Esophagus squamous epithelium (tissue), 5 donors: Measurements from ENCODE around the gene PML. TPM values are rescaled to one million over a fixed set of nuclear protein-coding genes. Genes with fewer than 3 reads are reported as not detected.

Experiments
- DNase-seq: peaks from one replicate; lab custom pipeline; 2025; lab: John Stamatoyannopoulos, UW
- H3K27ac ChIP-seq, 4 donors: fragments of 200-600 bp; sonication (generic); one replicate each; pipeline ENCODE4 v1.5.1; 2016 to 2019; ENCODE audit warnings: mild to moderate bottlenecking in 1 of 4
- H3K27me3 ChIP-seq, 4 donors: fragments of 200-600 bp; sonication (generic); 1 replicate in 3 of 4; 2 replicates in 1 of 4; pipeline versions ENCODE4 v1.5.1 to v1.6.0; 2017 to 2021; ENCODE audit warnings: antibody characterized with exemption in 1 of 4
- H3K36me3 ChIP-seq, 3 donors: fragments of 200-600 bp; sonication (generic); one replicate each; pipeline ENCODE4 v1.5.1; 2016 to 2019
- H3K4me1 ChIP-seq, 3 donors: fragments of 200-600 bp; sonication (generic); one replicate each; pipeline ENCODE4 v1.5.1; 2017 to 2019
- H3K4me3 ChIP-seq, 4 donors: fragments of 200-600 bp; sonication (generic); 1 replicate in 3 of 4; 2 replicates in 1 of 4; pipeline ENCODE4 v1.5.1; 2016 to 2019; ENCODE audit warnings: mild to moderate bottlenecking in 2 of 4, moderate library complexity in 1 of 4
- H3K9me3 ChIP-seq, 3 donors: fragments of 200-600 bp; sonication (generic); one replicate each; pipeline ENCODE4 v1.5.1; 2016 to 2019
- CTCF ChIP-seq, 6 experiments: fragments of 450-650 bp in 4 of 6; fragments of 200-600 bp in 2 of 6; sonication (generic) in 2 of 6; IDR thresholded peaks; one replicate each; pipeline ENCODE4 v1.5.1; 2016 to 2019; ENCODE audit warnings: antibody characterized with exemption in 6 of 6, mild to moderate bottlenecking in 4 of 6, moderate library complexity in 4 of 6
- POLR2A ChIP-seq, 4 donors: fragments of 450-650 bp; IDR thresholded peaks; one replicate each; pipeline ENCODE4 v1.6.1; 2017; ENCODE audit warnings: antibody characterized with exemption in 4 of 4, mild to moderate bottlenecking in 4 of 4, moderate library complexity in 3 of 4
- WGBS, 2 donors: methylation state at CpG; one replicate each; pipeline ENCODE4 v1.1.5; 2018; 5-methylcytosine and 5-hydroxymethylcytosine counted together
- intact Hi-C: fragments of 100-400 bp; cut with DNase I; formaldehyde crosslinking; loops from one replicate; pipeline ENCODE4 v1.15.0; 2022
- total RNA-seq, 4 donors: library from RNA; depleted of rRNA; stranded (reverse); fragments of >200 nt; gene quantifications; one replicate each; pipeline ENCODE4 v1.1.0, GENCODE V29; 2016
- donor health status: DM: yes; HTN: yes; CAD: no.

The PML gene
- total RNA-seq, 4 donors from 2014 or later, result 34.0 to 52.3 (median 44.5) TPM

DNA sequence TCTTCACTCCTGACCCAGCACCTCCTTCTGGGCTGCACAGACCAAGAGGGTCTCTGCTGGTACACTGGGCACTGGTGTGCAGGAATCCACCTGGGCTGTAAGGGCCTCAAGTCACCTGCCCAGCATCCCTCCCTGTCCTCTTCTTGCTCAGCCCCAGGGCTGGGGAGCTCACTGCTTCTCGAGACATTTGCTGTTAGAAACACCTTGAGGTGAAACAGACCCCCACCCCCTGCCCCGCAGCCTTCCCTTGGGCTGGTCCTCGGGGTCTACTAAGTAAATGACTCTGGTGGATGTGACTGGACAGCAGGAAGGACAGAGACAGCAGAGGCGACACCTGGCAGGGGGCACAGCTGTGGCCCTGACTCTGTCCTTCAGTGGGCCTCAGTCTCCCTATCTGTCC, 39.2 kb upstream of the PML start:
- no peaks in the 10 kb centered on the region for H3K9me3 ChIP-seq
- no peaks in the 10 kb centered on the region for H3K27me3 ChIP-seq
- TF ChIP-seq CTCF (IDR thresholded peaks at IDR 0.05) (no peak), POLR2A (IDR thresholded peaks at IDR 0.05) (no peak)
- H3K4me1 ChIP-seq, result peaks cover 10 to 52% (median 24%) of the 10 kb centered on the region in 3 donors
- H3K36me3 ChIP-seq, result no peaks in the 10 kb centered on the region
- WGBS, 2 donors, result 75 to 100% methylated on average over 3 to 4 of the region's 4 CpGs
- no peak overlapping the region for H3K4me3 ChIP-seq
- intact Hi-C loops, result no loop called here
- no peak overlapping the region for H3K27ac ChIP-seq
- no peak for DNase-seq

- H3K27ac ChIP-seq, result peak overlapping the region in 2 of 4 donors; percentile 63 to 66
- 59 to 70% methylated on average over 6 to 8 of the region's 12 CpGs for WGBS, 2 donors
- no peak for TF ChIP-seq POLR2A (IDR thresholded peaks at IDR 0.05)
- no peak for TF ChIP-seq CTCF (IDR thresholded peaks at IDR 0.05)
- peaks cover 10 to 44% (median 20%) of the 10 kb centered on the region in 3 donors for H3K4me1 ChIP-seq
- H3K27me3 ChIP-seq, result no peaks in the 10 kb centered on the region
- no peak for DNase-seq
- no peak overlapping the region for H3K4me3 ChIP-seq
- H3K9me3 ChIP-seq, result no peaks in the 10 kb centered on the region
- H3K36me3 ChIP-seq, result no peaks in the 10 kb centered on the region
- intact Hi-C loops, result no loop called here
Measured at GRCh38 chr15:73955861-73956742, 38.4 kb upstream of the PML start.

GRCh38 chr15:73956743-73957135, 37.8 kb upstream of the PML start:
- 37% methylated on average over 2 of the region's 9 CpGs; no CpG with 5 or more reads in 1 of the 2 donors for WGBS, 2 donors

GRCh38 chr15:73957276-73957675, 37.2 kb upstream of the PML start:
- intact Hi-C loops, result no loop called here
- Histone ChIP-seq H3K9me3 (no peaks in the 10 kb centered on the region), H3K27me3 (no peaks in the 10 kb centered on the region), H3K36me3 (no peaks in the 10 kb centered on the region), H3K4me1 (peaks cover 0 to 32% (median 10%) of the 10 kb centered on the region in 3 donors), H3K27ac (peak overlapping the region in 1 of 4 donors; percentile 3), H3K4me3 (no peak overlapping the region)
- DNase-seq, result no peak
- 73 to 75% methylated on average over 8 of the region's 8 CpGs for WGBS, 2 donors
- no peak for TF ChIP-seq POLR2A (IDR thresholded peaks at IDR 0.05)
- no peak for TF ChIP-seq CTCF (IDR thresholded peaks at IDR 0.05)

More at GRCh38 chr15:73956743-73957135, 37.8 kb upstream of the PML start:
- peak overlapping the region in 2 of 4 donors; percentile 63 to 66 for H3K27ac ChIP-seq
- H3K36me3 ChIP-seq, result no peaks in the 10 kb centered on the region
- H3K9me3 ChIP-seq, result no peaks in the 10 kb centered on the region
- no peak for TF ChIP-seq CTCF (IDR thresholded peaks at IDR 0.05)
- peaks cover 4 to 37% (median 15%) of the 10 kb centered on the region in 3 donors for H3K4me1 ChIP-seq
- intact Hi-C loops, result no loop called here
- DNase-seq, result no peak
- H3K4me3 ChIP-seq, result no peak overlapping the region
- H3K27me3 ChIP-seq, result no peaks in the 10 kb centered on the region

- peaks cover 0 to 27% (median 5%) of the 10 kb centered on the region in 3 donors for H3K4me1 ChIP-seq
- WGBS, 2 donors, result 83 to 88% methylated on average over 2 of the region's 2 CpGs
- TF ChIP-seq POLR2A (IDR thresholded peaks at IDR 0.05) (no peak), CTCF (IDR thresholded peaks at IDR 0.05) (no peak)
- no peak for DNase-seq
- intact Hi-C loops, result no loop called here
- no peaks in the 10 kb centered on the region for H3K27me3 ChIP-seq
- H3K9me3 ChIP-seq, result no peaks in the 10 kb centered on the region
- no peak overlapping the region for H3K4me3 ChIP-seq
- peak overlapping the region in 1 of 4 donors; percentile 3 for H3K27ac ChIP-seq
- H3K36me3 ChIP-seq, result no peaks in the 10 kb centered on the region
Measured at GRCh38 chr15:73957785-73958184, 36.7 kb upstream of the PML start.
